OCI-LY7 (cell line): ENCODE data around the gene SIRPA. TPM values are rescaled to one million over a fixed set of nuclear protein-coding genes. Genes with fewer than 3 reads are reported as not detected.

ENCODE experiments used
- BruUV-seq: library from RNA; stranded (reverse); fragments of 400-500 nt; replicated peaks from 2 replicates; lab custom pipeline; 2021; lab: Mats Ljungman, UMichigan
- CTCF ChIA-PET: fragments of 300-600 bp; sonication (Branson Sonifier 250); formaldehyde crosslinking; loops from one replicate; lab custom pipeline; 2022; ENCODE audit warnings: antibody characterized with exemption; ENCODE audit not compliant: unreplicated experiment; lab: Charles Lee
- POLR2A ChIA-PET: fragments of 300-600 bp; sonication (Branson Sonifier 250); formaldehyde crosslinking; loops from one replicate; lab custom pipeline; 2022; ENCODE audit warnings: antibody characterized with exemption; lab: Charles Lee
- DNase-seq: peaks from one replicate; pipeline ENCODE4 v3.0.0-alpha.2; 2015; ENCODE audit warnings: low spot score
- H2AFZ ChIP-seq: fragments of 200-600 bp; sonication (generic), shearing (Covaris generic); 2 replicates; pipeline ENCODE4 v1.6.1; 2014; ENCODE audit warnings: mild to moderate bottlenecking, antibody characterized with exemption, low read length, moderate library complexity
- H3K27ac ChIP-seq: fragments of 200-600 bp; sonication (generic); 2 replicates; pipeline ENCODE4 v1.5.1; 2014; ENCODE audit warnings: mixed run types, low read depth, mild to moderate bottlenecking, moderate library complexity, low read length, inconsistent platforms; ENCODE audit not compliant: poor library complexity, severe bottlenecking
- H3K36me3 ChIP-seq: fragments of 200-600 bp; sonication (generic); 2 replicates; pipeline ENCODE4 v1.6.1; 2014; ENCODE audit warnings: mild to moderate bottlenecking, antibody characterized with exemption, low read length, moderate library complexity, mixed read lengths; ENCODE audit not compliant: insufficient read depth
- H3K4me1 ChIP-seq: fragments of 200-600 bp; sonication (generic); 2 replicates; pipeline ENCODE4 v1.5.1; 2014; ENCODE audit warnings: mild to moderate bottlenecking, low read length; ENCODE audit not compliant: insufficient read depth, poor library complexity, severe bottlenecking
- H3K4me2 ChIP-seq: fragments of 200-600 bp; sonication (generic); 2 replicates; pipeline ENCODE4 v1.6.1; 2014; ENCODE audit warnings: mild to moderate bottlenecking, low read length
- H3K4me3 ChIP-seq: fragments of 200-600 bp; sonication (generic); 2 replicates; pipeline ENCODE4 v1.5.1; 2014; ENCODE audit warnings: mild to moderate bottlenecking, low read depth, low read length; ENCODE audit not compliant: poor library complexity, severe bottlenecking
- H3K79me2 ChIP-seq: fragments of 200-600 bp; sonication (generic); 2 replicates; pipeline ENCODE4 v1.6.1; 2016; ENCODE audit warnings: low read depth, mild to moderate bottlenecking, low read length, moderate library complexity, mixed read lengths; ENCODE audit not compliant: insufficient read depth
- H3K9me2 ChIP-seq: fragments of 200-600 bp; sonication (generic); 2 replicates; pipeline ENCODE4 v1.6.1; 2016; ENCODE audit warnings: mild to moderate bottlenecking, low read length, mixed read lengths; ENCODE audit not compliant: insufficient read depth
- H3K9me3 ChIP-seq: fragments of 200-600 bp; sonication (generic); 2 replicates; pipeline ENCODE4 v1.6.1; 2014; ENCODE audit warnings: mild to moderate bottlenecking, mixed run types, low read length, mixed read lengths
- H4K20me1 ChIP-seq: fragments of 200-600 bp; sonication (generic); 2 replicates; pipeline ENCODE4 v1.6.1; 2014; ENCODE audit warnings: mild to moderate bottlenecking, antibody characterized with exemption, low read length, moderate library complexity, mixed read lengths; ENCODE audit not compliant: insufficient read depth
- CTCF ChIP-seq: fragments of 200-600 bp; sonication (generic); conservative IDR thresholded peaks from 2 replicates; pipeline ENCODE4 v1.5.1; 2014; ENCODE audit warnings: mild to moderate bottlenecking, antibody characterized with exemption, low read length, moderate library complexity, mixed read lengths
- EZH2phosphoT487 ChIP-seq: fragments of 200-600 bp; sonication (generic); IDR thresholded peaks from 2 replicates; pipeline ENCODE4 v1.6.1; 2018; ENCODE audit warnings: low read depth, borderline replicate concordance, mild to moderate bottlenecking, mixed run types, antibody characterized with exemption, low read length, moderate library complexity, mixed read lengths
- intact Hi-C: fragments of 100-400 bp; cut with micrococcal nuclease; formaldehyde crosslinking; loops from one replicate; pipeline ENCODE4 v1.10.0; 2022; ENCODE audit not compliant: unreplicated experiment
- total RNA-seq, 2 experiments: library from RNA; depleted of rRNA in 1 of 2; stranded (reverse); fragments of >200 nt in 1 of 2; shearing (Covaris generic) in 1 of 2; gene quantifications; 2 replicates each; pipeline ENCODE4 v1.2.3, GENCODE V29; 2014 to 2022

The SIRPA gene
- total RNA-seq, 2 experiments from 2014 or later: not detected

- no peak for DNase-seq
- Histone ChIP-seq H3K4me3 (no peak overlapping the region), H3K9me3 (no peaks in the 10 kb centered on the region), H3K27ac (no peak overlapping the region), H3K9me2 (no peaks in the 10 kb centered on the region), H3K4me1 (no peaks in the 10 kb centered on the region), H2AFZ (no peak overlapping the region), H3K4me2 (no peak overlapping the region), H4K20me1 (no peaks in the 10 kb centered on the region), H3K79me2 (no peaks in the 10 kb centered on the region), H3K36me3 (no peaks in the 10 kb centered on the region)
- no TSS peak for BruUV-seq
- intact Hi-C loops: no loop called here
- POLR2A ChIA-PET: no interaction called here
- CTCF ChIA-PET: no interaction called here
- no peak for TF ChIP-seq EZH2phosphoT487
- TF ChIP-seq CTCF: no peak
These were observed 37.8 kb downstream of the SIRPA start for GRCh38 chr20:1932971-1933370.

DNA sequence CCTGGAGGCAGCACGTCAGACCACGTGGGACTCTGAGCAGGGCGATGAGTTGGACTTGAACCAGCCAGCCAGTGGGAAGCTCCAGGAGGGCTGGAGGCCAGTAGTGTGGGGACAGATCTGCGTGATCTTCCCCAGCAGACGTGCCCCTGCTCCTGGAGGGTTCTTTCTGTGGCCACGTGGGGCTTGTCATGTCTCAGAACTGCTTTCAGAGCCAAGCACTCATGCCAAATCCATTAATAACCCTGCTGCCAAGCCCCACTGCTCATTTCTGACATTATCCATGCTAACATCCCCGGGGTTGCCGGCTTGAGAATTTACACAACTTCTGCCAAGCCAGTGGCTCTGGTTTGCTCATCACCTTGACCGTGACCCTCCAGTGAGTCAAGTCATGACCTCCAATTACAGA lies 38.3 kb downstream of the SIRPA start:
- Histone ChIP-seq H3K36me3 (no peaks in the 10 kb centered on the region), H3K4me2 (no peak overlapping the region), H3K4me1 (no peaks in the 10 kb centered on the region), H3K9me2 (no peaks in the 10 kb centered on the region), H3K79me2 (no peaks in the 10 kb centered on the region), H3K9me3 (no peaks in the 10 kb centered on the region), H3K4me3 (no peak overlapping the region), H4K20me1 (no peaks in the 10 kb centered on the region), H3K27ac (no peak overlapping the region), H2AFZ (no peak overlapping the region)
- intact Hi-C loops: no loop called here
- no peak for TF ChIP-seq EZH2phosphoT487
- ChIA-PET POLR2A (no interaction called here), CTCF (no interaction called here)
- no TSS peak for BruUV-seq
- DNase-seq: no peak

GRCh38 chr20:1934156-1934555 lies 38.9 kb downstream of the SIRPA start:
- H3K27ac ChIP-seq: no peak overlapping the region
- no peak overlapping the region for H2AFZ ChIP-seq
- H3K4me3 ChIP-seq: no peak overlapping the region
- POLR2A ChIA-PET: no interaction called here
- no peaks in the 10 kb centered on the region for H3K4me1 ChIP-seq
- no peak for DNase-seq
- CTCF ChIA-PET: no interaction called here
- TF ChIP-seq CTCF: no peak
- TF ChIP-seq EZH2phosphoT487: no peak
- no peaks in the 10 kb centered on the region for H4K20me1 ChIP-seq
- intact Hi-C loops: no loop called here
- no peaks in the 10 kb centered on the region for H3K9me3 ChIP-seq
- H3K4me2 ChIP-seq: no peak overlapping the region
- H3K36me3 ChIP-seq: no peaks in the 10 kb centered on the region
- no peaks in the 10 kb centered on the region for H3K9me2 ChIP-seq
- no TSS peak for BruUV-seq
- no peaks in the 10 kb centered on the region for H3K79me2 ChIP-seq
